ENCODE data around the gene PICALM. TPM values are rescaled to one million over a fixed set of nuclear protein-coding genes. Genes with fewer than 3 reads are reported as not detected.

Gene PICALM
- total RNA-seq, 1 donor from 2014 or later = 126 TPM

- intact Hi-C loops (cut with DNase I) = loop anchor here (10.0 kb wide), 1 partner anchor 406 kb away; no protein-coding TSS in a partner anchor
- ATAC-seq (no peak), DNase-seq (ENCODE audit: missing footprints) (no peak)
Observed at GRCh38 chr11:86060544-86060943, 8.3 kb downstream of the PICALM start.

- ATAC-seq (no peak), DNase-seq (ENCODE audit: missing footprints) (no peak)
- intact Hi-C loops (cut with DNase I) = loop anchor here (10.0 kb wide), 1 partner anchor 204 kb away; the partner anchor contains the start of gene CCDC83
Observed at GRCh38 chr11:86058360-86058759, 10.5 kb downstream of the PICALM start.

- DNase-seq (ENCODE audit: missing footprints) = no peak
- intact Hi-C loops (cut with DNase I) = loop anchor here (10.0 kb wide), 1 partner anchor 202 kb away; the partner anchor contains the start of gene CCDC83
- ATAC-seq = no peak
Observed at GRCh38 chr11:86056351-86056854, 12.5 kb downstream of the PICALM start.

GRCh38 chr11:86052693-86053641 lies 15.9 kb downstream of the PICALM start:
- ATAC-seq = no peak
- DNase-seq (ENCODE audit: missing footprints) = no peak
- intact Hi-C loops (cut with DNase I) = loop anchor here (10.0 kb wide), 1 partner anchor 198 kb away; the partner anchor contains the start of gene CCDC83

- no peak for DNase-seq (ENCODE audit: missing footprints)
- intact Hi-C loops (cut with DNase I) = loop anchor here (10.0 kb wide), 1 partner anchor 195 kb away; the partner anchor contains the start of gene CCDC83
- no peak for ATAC-seq
Observed at GRCh38 chr11:86050196-86050709, 18.6 kb downstream of the PICALM start.

- intact Hi-C loops (cut with DNase I) = no loop called here
- DNase-seq (ENCODE audit: missing footprints) (no peak), ATAC-seq (no peak)
Observed at GRCh38 chr11:86047275-86047991, 21.5 kb downstream of the PICALM start.

- no peak for DNase-seq (ENCODE audit: missing footprints)
- intact Hi-C loops (cut with DNase I) = no loop called here
- ATAC-seq = no peak
Observed at GRCh38 chr11:86046116-86046515, 22.8 kb downstream of the PICALM start.

GRCh38 chr11:86043765-86044503 lies 24.9 kb downstream of the PICALM start:
- intact Hi-C loops (cut with DNase I) = no loop called here
- ATAC-seq = no peak
- no peak for DNase-seq (ENCODE audit: missing footprints)

- DNase-seq (ENCODE audit: missing footprints) (no peak), ATAC-seq (peak; percentile 80)
- intact Hi-C loops (cut with DNase I) = loop anchor here (1.0 kb wide), 2 partner anchors 27 to 151 kb away; partner anchors contain the start of gene PICALM
Observed at GRCh38 chr11:86041975-86042378, 26.9 kb downstream of the PICALM start.

GRCh38 chr11:86040919-86041850 lies 27.7 kb downstream of the PICALM start:
- intact Hi-C loops (cut with DNase I) = no loop called here
- ATAC-seq (no peak), DNase-seq (ENCODE audit: missing footprints) (no peak)

- peak; percentile 36 for ATAC-seq
- intact Hi-C loops (cut with DNase I) = no loop called here
Observed at GRCh38 chr11:86039094-86039493, 29.8 kb downstream of the PICALM start.

GRCh38 chr11:86037743-86038142 lies 31.1 kb downstream of the PICALM start:
- DNase-seq (ENCODE audit: missing footprints) = no peak
- intact Hi-C loops (cut with DNase I) = no loop called here
- ATAC-seq = no peak

More at GRCh38 chr11:86039094-86039493, 29.8 kb downstream of the PICALM start:
- no peak for DNase-seq (ENCODE audit: missing footprints)

- DNase-seq (ENCODE audit: missing footprints) = no peak
- intact Hi-C loops (cut with DNase I) = no loop called here
- no peak for ATAC-seq
Observed at GRCh38 chr11:86035920-86036319, 33.0 kb downstream of the PICALM start.

- no peak for ATAC-seq
- intact Hi-C loops (cut with DNase I) = no loop called here
- no peak for DNase-seq (ENCODE audit: missing footprints)
Observed at GRCh38 chr11:86035164-86035563, 33.7 kb downstream of the PICALM start.

- DNase-seq (ENCODE audit: missing footprints) (no peak), ATAC-seq (no peak)
- intact Hi-C loops (cut with DNase I) = no loop called here
Observed at GRCh38 chr11:86034710-86035109, 34.2 kb downstream of the PICALM start.

GRCh38 chr11:86021377-86021776 lies 47.5 kb downstream of the PICALM start:
- intact Hi-C loops (cut with DNase I) = no loop called here
- DNase-seq (ENCODE audit: missing footprints) (no peak), ATAC-seq (no peak)

GRCh38 chr11:86018249-86018648 lies 50.6 kb downstream of the PICALM start:
- ATAC-seq (no peak), DNase-seq (ENCODE audit: missing footprints) (no peak)
- intact Hi-C loops (cut with DNase I) = no loop called here

All from Right ventricle myocardium inferior (tissue), 1 donor.